K562 (cell line): ENCODE measurements around the gene NAP1L4. TPM values are rescaled to one million over a fixed set of nuclear protein-coding genes. Genes with fewer than 3 reads are reported as not detected.

ENCODE experiments used
- ARID1B ChIP-seq: fragments of 450-650 bp; IDR thresholded peaks from 2 replicates; pipeline ENCODE4 v1.6.1; 2016; ENCODE audit warnings: antibody characterized with exemption, mild to moderate bottlenecking, inconsistent platforms
- ELF1 ChIP-seq: fragments of 200-800 bp; sonication (Bioruptor generic); IDR thresholded peaks from 2 replicates; pipeline ENCODE4 v1.6.1; 2016; ENCODE audit warnings: missing genetic modification characterization, missing compliant biosample characterization
- EZH2 ChIP-seq: IDR thresholded peaks from 2 replicates; pipeline ENCODE4 v1.6.1; 2012; ENCODE audit warnings: low read depth, mild to moderate bottlenecking, inconsistent platforms, low read length, borderline replicate concordance
- MYC ChIP-seq, 2 experiments: fragments of 250-450 bp in 1 of 2; sonication (Bioruptor Pico) in 1 of 2; IDR thresholded peaks; 2 replicates each; pipeline versions ENCODE4 v1.5.1 to v1.6.1; 2012 to 2021; ENCODE audit warnings: low read depth in 2 of 2, borderline replicate concordance in 1 of 2, improper control_type of control experiment in 1 of 2, low read length in 1 of 2, mild to moderate bottlenecking in 1 of 2, moderate library complexity in 1 of 2
- NCOA6 ChIP-seq: fragments of 450-650 bp; IDR thresholded peaks from 2 replicates; pipeline ENCODE4 v1.6.1; 2017; ENCODE audit warnings: mild to moderate bottlenecking
- RBM17 ChIP-seq: fragments of 200-400 bp; formaldehyde crosslinking; IDR thresholded peaks from 2 replicates; pipeline ENCODE4 v1.6.1; 2017; ENCODE audit warnings: low read depth, mild to moderate bottlenecking, low read length, borderline replicate concordance
- SMAD4 ChIP-seq: fragments of 250-450 bp; sonication (Bioruptor Pico); conservative IDR thresholded peaks from 2 replicates; pipeline ENCODE4 v1.8.0; 2021; ENCODE audit warnings: inconsistent platforms, mild to moderate bottlenecking, moderate library complexity
- SNRNP70 ChIP-seq: fragments of 200-400 bp; formaldehyde crosslinking; optimal IDR thresholded peaks from 2 replicates; pipeline ENCODE3; 2017; ENCODE audit warnings: low read depth, low read length
- SP1 ChIP-seq: sonication (generic); formaldehyde crosslinking; IDR thresholded peaks from 2 replicates; pipeline ENCODE4 v1.8.1; 2022; ENCODE audit warnings: mild to moderate bottlenecking, missing genetic modification reagents
- TOE1 ChIP-seq, 2 experiments: fragments of 450-650 bp in 1 of 2; sonication (generic) in 1 of 2; formaldehyde crosslinking in 1 of 2; IDR thresholded peaks; 2 replicates each; pipeline versions ENCODE4 v1.7.1 to v1.8.0; 2016 to 2022; ENCODE audit warnings: borderline replicate concordance in 2 of 2, mild to moderate bottlenecking in 2 of 2, antibody characterized with exemption in 1 of 2, inconsistent platforms in 1 of 2, low read depth in 1 of 2, missing genetic modification reagents in 1 of 2, moderate library complexity in 1 of 2
- ZNF408 ChIP-seq: fragments of 250-450 bp; sonication (Bioruptor Pico); IDR thresholded peaks from 2 replicates; pipeline ENCODE4 v1.4.0; 2020; ENCODE audit warnings: low read depth, mild to moderate bottlenecking, moderate library complexity
- polyA plus RNA-seq, 8 experiments: library from polyadenylated mRNA; depleted of rRNA in 4 of 8; stranded (reverse) in 5 of 8; unstranded in 3 of 8; fragments of >200 nt; fragmentation: Nextera tagmentation in 2 of 8; fragmentation: Illumina TruSeq in 1 of 8; extraction: Ambion mirVana in 2 of 8; extraction: Trizol in 1 of 8; gene quantifications; 2 replicates each; pipeline versions ENCODE4 v1.2.1 to v1.2.3, GENCODE V29; 2011 to 2014; ENCODE audit warnings: inconsistent platforms in 1 of 8, missing spikeins in 1 of 8
- total RNA-seq, 7 experiments: library from RNA; depleted of rRNA in 6 of 7; stranded (reverse); fragments of >200 nt in 6 of 7; fragmentation: Illumina TruSeq in 2 of 7; extraction: Trizol in 2 of 7; gene quantifications; 2 replicates each; pipeline versions ENCODE4 v1.2.1 to v1.2.3, GENCODE V29; 2011 to 2021; ENCODE audit warnings: low replicate concordance in 1 of 7
- TF ChIP-seq, protein P1 (sequence below): sonication (generic); formaldehyde crosslinking; IDR thresholded peaks from 2 replicates; pipeline ENCODE4 v1.9.0; 2022; ENCODE audit warnings: mild to moderate bottlenecking, missing genetic modification reagents
- TF ChIP-seq, protein P2 (sequence below): fragments of 150-350 bp; IDR thresholded peaks from 2 replicates; pipeline ENCODE4 v1.6.1; 2014; ENCODE audit warnings: low read depth, mild to moderate bottlenecking, low read length, borderline replicate concordance
- TF ChIP-seq, protein P3 (sequence below), 2 experiments: fragments of 150-350 bp in 1 of 2; IDR thresholded peaks; 2 replicates each; pipeline ENCODE4 v1.6.1; 2012 to 2016; ENCODE audit warnings: low read depth in 2 of 2, low read length in 2 of 2, mild to moderate bottlenecking in 1 of 2, moderate library complexity in 1 of 2
- TF ChIP-seq, protein P4 (sequence below), 2 experiments: fragments of 450-650 bp; conservative IDR thresholded peaks; 2 replicates each; pipeline ENCODE4 v1.6.1; 2017; ENCODE audit warnings: mild to moderate bottlenecking in 2 of 2, moderate library complexity in 2 of 2

NAP1L4 gene
- total and polyA plus RNA-seq, 9 of the 15 experiments (the other 6 are each of a cell fraction or from before 2014, with no cell fraction given), result 34.1 to 237 (median 179) TPM

DNA sequence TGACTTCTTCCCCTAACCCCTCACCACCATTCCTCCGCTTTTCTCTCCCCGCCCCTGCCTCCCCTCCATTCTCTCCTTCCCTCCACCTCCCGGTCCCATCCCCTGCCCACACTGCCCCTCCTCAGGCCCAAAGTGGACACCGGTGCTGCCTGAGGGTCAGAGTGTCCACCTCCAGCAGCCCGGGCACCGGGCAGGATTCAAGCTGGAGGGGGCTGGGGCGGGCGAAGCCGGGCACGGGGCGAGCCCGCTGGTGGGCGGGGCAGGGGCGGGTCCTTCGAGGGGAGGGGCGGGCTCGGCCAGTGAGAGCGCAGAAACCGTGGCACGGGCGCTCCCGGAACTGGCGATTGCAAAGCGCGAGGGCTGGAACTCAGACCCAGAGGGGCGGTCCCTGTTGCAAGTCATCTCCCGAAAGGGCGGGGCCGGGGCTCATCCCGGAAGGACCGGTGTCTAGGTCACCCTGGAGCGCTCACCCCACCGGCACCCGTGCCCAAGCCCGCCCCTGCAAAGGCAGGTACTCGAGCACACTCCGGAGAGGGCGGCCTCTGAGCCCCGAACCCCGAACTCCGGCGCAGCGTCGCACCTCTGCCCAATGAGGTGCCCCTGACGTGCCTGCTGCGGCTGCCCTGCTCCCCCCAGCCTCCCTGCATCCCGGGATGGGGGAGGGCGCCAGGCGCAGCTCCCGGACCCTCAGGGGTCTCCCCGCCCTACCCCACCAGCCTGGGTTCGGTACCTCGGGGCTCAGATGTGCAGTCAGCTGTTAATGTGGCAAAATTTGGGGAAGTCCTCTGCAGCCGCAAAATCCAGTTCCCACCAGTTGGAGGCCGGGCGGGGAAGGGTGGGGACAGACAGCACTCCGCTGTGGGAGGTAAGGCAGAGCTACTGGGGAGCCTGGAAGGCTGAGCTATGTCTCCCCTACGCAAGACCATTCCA, 90.0 kb downstream of the NAP1L4 start (continued):
- TF ChIP-seq, protein P1, sequence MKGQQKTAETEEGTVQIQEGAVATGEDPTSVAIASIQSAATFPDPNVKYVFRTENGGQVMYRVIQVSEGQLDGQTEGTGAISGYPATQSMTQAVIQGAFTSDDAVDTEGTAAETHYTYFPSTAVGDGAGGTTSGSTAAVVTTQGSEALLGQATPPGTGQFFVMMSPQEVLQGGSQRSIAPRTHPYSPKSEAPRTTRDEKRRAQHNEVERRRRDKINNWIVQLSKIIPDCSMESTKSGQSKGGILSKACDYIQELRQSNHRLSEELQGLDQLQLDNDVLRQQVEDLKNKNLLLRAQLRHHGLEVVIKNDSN (CRISPR knock-in tag), result 0 out of 2 replicates have a peak, but pooled peaks have one; percentile 23
- TF ChIP-seq NCOA6, result no peak
- 0 out of 2 replicates have a peak, but pooled peaks have one; percentile 22 for TF ChIP-seq ARID1B
- no peak for TF ChIP-seq SNRNP70
- TF ChIP-seq SMAD4 (CRISPR knock-in tag), result no peak
- TF ChIP-seq, protein P2, sequence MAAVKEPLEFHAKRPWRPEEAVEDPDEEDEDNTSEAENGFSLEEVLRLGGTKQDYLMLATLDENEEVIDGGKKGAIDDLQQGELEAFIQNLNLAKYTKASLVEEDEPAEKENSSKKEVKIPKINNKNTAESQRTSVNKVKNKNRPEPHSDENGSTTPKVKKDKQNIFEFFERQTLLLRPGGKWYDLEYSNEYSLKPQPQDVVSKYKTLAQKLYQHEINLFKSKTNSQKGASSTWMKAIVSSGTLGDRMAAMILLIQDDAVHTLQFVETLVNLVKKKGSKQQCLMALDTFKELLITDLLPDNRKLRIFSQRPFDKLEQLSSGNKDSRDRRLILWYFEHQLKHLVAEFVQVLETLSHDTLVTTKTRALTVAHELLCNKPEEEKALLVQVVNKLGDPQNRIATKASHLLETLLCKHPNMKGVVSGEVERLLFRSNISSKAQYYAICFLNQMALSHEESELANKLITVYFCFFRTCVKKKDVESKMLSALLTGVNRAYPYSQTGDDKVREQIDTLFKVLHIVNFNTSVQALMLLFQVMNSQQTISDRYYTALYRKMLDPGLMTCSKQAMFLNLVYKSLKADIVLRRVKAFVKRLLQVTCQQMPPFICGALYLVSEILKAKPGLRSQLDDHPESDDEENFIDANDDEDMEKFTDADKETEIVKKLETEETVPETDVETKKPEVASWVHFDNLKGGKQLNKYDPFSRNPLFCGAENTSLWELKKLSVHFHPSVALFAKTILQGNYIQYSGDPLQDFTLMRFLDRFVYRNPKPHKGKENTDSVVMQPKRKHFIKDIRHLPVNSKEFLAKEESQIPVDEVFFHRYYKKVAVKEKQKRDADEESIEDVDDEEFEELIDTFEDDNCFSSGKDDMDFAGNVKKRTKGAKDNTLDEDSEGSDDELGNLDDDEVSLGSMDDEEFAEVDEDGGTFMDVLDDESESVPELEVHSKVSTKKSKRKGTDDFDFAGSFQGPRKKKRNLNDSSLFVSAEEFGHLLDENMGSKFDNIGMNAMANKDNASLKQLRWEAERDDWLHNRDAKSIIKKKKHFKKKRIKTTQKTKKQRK, result no peak
- no peak for TF ChIP-seq ZNF408 (CRISPR knock-in tag)
- TF ChIP-seq MYC (IDR thresholded peaks at IDR 0.05; ENCODE audit: low read depth, low read length), result peak; percentile 39; the same call in 1 of the 2 replicates
- no peak for TF ChIP-seq MYC (CRISPR knock-in tag; IDR thresholded peaks at IDR 0.05; ENCODE audit: borderline replicate concordance, low read depth)
- TF ChIP-seq, protein P3, sequence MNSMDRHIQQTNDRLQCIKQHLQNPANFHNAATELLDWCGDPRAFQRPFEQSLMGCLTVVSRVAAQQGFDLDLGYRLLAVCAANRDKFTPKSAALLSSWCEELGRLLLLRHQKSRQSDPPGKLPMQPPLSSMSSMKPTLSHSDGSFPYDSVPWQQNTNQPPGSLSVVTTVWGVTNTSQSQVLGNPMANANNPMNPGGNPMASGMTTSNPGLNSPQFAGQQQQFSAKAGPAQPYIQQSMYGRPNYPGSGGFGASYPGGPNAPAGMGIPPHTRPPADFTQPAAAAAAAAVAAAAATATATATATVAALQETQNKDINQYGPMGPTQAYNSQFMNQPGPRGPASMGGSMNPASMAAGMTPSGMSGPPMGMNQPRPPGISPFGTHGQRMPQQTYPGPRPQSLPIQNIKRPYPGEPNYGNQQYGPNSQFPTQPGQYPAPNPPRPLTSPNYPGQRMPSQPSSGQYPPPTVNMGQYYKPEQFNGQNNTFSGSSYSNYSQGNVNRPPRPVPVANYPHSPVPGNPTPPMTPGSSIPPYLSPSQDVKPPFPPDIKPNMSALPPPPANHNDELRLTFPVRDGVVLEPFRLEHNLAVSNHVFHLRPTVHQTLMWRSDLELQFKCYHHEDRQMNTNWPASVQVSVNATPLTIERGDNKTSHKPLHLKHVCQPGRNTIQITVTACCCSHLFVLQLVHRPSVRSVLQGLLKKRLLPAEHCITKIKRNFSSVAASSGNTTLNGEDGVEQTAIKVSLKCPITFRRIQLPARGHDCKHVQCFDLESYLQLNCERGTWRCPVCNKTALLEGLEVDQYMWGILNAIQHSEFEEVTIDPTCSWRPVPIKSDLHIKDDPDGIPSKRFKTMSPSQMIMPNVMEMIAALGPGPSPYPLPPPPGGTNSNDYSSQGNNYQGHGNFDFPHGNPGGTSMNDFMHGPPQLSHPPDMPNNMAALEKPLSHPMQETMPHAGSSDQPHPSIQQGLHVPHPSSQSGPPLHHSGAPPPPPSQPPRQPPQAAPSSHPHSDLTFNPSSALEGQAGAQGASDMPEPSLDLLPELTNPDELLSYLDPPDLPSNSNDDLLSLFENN (IDR thresholded peaks at IDR 0.05; ENCODE audit: low read depth in 2 of 2, low read length in 2 of 2), result no peak
- TF ChIP-seq, protein P4, sequence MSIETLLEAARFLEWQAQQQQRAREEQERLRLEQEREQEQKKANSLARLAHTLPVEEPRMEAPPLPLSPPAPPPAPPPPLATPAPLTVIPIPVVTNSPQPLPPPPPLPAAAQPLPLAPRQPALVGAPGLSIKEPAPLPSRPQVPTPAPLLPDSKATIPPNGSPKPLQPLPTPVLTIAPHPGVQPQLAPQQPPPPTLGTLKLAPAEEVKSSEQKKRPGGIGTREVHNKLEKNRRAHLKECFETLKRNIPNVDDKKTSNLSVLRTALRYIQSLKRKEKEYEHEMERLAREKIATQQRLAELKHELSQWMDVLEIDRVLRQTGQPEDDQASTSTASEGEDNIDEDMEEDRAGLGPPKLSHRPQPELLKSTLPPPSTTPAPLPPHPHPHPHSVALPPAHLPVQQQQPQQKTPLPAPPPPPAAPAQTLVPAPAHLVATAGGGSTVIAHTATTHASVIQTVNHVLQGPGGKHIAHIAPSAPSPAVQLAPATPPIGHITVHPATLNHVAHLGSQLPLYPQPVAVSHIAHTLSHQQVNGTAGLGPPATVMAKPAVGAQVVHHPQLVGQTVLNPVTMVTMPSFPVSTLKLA (conservative IDR thresholded peaks at IDR 0.05), result peak in 1 of 2 experiments; percentile 65; a peak in 2 of 4 replicates
- TF ChIP-seq ELF1 (tag), result peak; percentile 92
- TF ChIP-seq TOE1 (IDR thresholded peaks at IDR 0.05; ENCODE audit: borderline replicate concordance), result peak; percentile 34; the same call in 1 of the 2 replicates
- TF ChIP-seq TOE1 (CRISPR knock-in tag; IDR thresholded peaks at IDR 0.05; ENCODE audit: borderline replicate concordance, low read depth), result no peak
- TF ChIP-seq SP1 (CRISPR knock-in tag), result peak; percentile 71
- TF ChIP-seq RBM17, result no peak
- no peak for TF ChIP-seq EZH2
